BE2C (cell line): ENCODE data around the gene NFIX.
"Not testable (repeated sequence)": the region's sequence is repeated elsewhere in the genome, so short reads cannot be mapped to it uniquely, and the experiment has no call there.

ENCODE experiments used
- DNase-seq: peaks from one replicate; pipeline ENCODE4 v3.0.0-alpha.2; 2020
- H3K27me3 ChIP-seq: fragments of 250-450 bp; sonication (Bioruptor Pico); 2 replicates; pipeline ENCODE4 v1.5.1; 2020; ENCODE audit warnings: mild to moderate bottlenecking
- H3K36me3 ChIP-seq: fragments of 250-450 bp; sonication (Bioruptor Pico); 2 replicates; pipeline ENCODE4 v1.5.1; 2020; ENCODE audit warnings: mild to moderate bottlenecking
- H3K4me1 ChIP-seq: fragments of 250-450 bp; sonication (Bioruptor Pico); 2 replicates; pipeline ENCODE4 v1.5.1; 2020
- H3K4me3 ChIP-seq: 2 replicates; pipeline ENCODE4 v1.5.1; 2011; ENCODE audit warnings: low read depth, low read length
- H3K9me3 ChIP-seq: fragments of 250-450 bp; sonication (Bioruptor Pico); 2 replicates; pipeline ENCODE4 v1.5.1; 2020
- TF ChIP-seq, protein P1 (sequence below): IDR thresholded peaks from 2 replicates; pipeline ENCODE4 v1.5.1; 2012; ENCODE audit warnings: mild to moderate bottlenecking, low read depth, low read length

Gene NFIX

DNA sequence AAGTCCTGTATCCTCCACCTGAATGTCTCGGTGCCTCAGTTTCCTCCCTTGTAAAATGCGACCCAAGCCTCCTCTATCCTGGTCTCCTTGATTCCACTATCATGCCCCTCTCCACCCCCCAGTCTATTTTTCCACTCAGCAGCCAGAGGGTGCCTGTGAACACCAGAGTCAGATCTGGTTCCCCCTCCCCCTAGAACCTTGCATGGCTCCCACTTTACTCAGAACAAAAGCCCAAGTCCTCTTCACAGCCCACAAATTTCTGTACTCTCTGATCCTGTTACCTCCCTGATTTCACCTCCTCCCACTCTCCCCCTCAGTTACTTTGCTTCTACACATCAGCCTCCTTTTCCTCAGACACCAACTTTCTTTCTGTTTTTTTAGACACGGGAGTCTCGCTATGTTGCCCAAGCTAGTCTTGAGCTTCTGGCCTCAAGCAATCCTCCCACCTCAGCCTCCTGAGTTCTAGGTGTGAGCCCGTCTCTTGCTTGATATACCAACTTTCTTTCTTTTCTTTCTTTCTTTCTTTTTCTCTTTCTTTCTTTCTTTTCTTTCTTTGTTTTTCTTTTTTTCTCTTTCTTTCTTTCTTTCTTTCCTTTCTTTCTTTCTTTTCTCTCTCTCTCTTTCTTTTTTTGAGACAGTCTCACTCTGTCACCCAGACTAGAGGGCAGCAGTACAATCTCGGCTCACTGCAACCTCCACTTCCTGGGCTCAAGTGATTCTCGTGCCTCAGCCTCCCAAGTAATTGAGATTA, 25.0 kb upstream of the NFIX start:
- TF ChIP-seq, protein P1, sequence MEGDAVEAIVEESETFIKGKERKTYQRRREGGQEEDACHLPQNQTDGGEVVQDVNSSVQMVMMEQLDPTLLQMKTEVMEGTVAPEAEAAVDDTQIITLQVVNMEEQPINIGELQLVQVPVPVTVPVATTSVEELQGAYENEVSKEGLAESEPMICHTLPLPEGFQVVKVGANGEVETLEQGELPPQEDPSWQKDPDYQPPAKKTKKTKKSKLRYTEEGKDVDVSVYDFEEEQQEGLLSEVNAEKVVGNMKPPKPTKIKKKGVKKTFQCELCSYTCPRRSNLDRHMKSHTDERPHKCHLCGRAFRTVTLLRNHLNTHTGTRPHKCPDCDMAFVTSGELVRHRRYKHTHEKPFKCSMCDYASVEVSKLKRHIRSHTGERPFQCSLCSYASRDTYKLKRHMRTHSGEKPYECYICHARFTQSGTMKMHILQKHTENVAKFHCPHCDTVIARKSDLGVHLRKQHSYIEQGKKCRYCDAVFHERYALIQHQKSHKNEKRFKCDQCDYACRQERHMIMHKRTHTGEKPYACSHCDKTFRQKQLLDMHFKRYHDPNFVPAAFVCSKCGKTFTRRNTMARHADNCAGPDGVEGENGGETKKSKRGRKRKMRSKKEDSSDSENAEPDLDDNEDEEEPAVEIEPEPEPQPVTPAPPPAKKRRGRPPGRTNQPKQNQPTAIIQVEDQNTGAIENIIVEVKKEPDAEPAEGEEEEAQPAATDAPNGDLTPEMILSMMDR = no peak
- DNase-seq = no peak
- H3K4me1 ChIP-seq = no peaks in the 10 kb centered on the region
- no peaks in the 10 kb centered on the region for H3K36me3 ChIP-seq
- no peaks in the 10 kb centered on the region for H3K9me3 ChIP-seq
- no peak overlapping the region for H3K4me3 ChIP-seq
- no peaks in the 10 kb centered on the region for H3K27me3 ChIP-seq

DNA sequence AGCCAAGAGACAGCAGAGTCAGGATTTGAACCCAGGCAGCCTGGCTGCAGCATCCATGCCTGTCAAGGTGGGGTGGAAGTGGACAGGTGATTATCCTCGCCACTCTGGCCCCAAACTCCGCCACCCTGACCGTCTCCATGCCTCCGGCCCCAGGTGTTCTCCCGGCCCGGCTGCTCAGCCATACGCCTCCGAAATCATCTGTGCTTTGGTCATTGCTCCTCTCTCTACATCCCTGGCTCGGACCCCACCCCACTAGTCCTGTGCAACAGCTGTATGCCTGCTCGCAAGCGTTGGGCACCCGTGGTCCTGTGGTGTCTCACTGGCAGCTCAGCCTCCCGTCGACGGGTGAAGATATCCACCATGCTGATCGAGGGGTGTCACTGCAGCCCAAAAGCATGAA, 22.0 kb upstream of the NFIX start:
- Histone ChIP-seq H3K4me1 (no peaks in the 10 kb centered on the region), H3K9me3 (no peaks in the 10 kb centered on the region), H3K36me3 (no peaks in the 10 kb centered on the region), H3K27me3 (no peaks in the 10 kb centered on the region), H3K4me3 (no peak overlapping the region)
- TF ChIP-seq, protein P1 = no peak
- DNase-seq = no peak

DNA sequence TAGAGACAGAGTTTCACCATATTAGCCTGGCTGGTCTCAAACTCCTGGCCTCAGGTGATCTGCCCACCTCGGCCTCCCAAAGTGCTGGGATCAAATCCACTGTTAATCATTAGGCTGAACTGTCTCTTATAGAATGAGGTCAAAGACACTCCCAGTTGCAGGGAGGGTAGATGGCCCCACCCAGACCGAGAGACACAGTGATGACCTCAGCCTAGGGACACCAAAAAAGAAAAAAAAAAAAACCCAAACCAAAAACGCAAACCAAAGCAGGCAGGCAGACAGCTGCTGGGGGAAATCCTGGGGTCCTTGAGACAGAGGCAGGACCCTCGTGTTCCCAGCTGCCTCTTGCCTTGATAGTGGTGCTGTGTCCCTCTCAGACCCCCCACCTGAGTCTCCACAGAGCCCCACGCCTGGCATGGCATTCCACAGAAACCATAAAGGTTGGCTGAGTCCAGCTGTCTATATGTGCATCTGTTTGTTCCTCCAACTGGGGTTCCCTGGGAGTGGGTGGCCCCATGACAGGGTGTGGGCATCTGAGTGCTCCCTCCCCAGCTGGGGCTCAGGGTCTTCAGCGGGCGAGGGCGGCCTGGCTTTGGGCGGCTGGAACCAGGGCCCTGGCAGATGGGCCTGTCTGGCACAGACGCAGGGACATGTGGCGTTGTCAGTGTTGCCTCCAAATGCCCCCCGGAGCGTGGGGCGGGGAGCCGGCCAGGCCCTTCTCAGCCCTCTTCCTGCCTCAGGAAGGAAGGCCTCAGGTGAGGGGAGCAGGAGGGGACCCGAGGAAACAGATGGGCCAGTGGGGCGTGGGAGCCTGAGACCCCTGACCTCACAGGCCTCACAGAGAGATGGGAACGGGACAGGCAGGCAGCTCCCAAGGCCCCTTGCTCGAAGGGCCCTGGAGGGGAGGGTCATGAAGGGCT, 20.7 kb upstream of the NFIX start:
- H3K4me3 ChIP-seq = no peak overlapping the region
- peak; percentile 41 for DNase-seq
- TF ChIP-seq, protein P1 = no peak
- H3K9me3 ChIP-seq = no peaks in the 10 kb centered on the region
- H3K4me1 ChIP-seq = no peaks in the 10 kb centered on the region
- H3K36me3 ChIP-seq = no peaks in the 10 kb centered on the region
- no peaks in the 10 kb centered on the region for H3K27me3 ChIP-seq

- Histone ChIP-seq H3K4me3 (no peak overlapping the region), H3K27me3 (no peaks in the 10 kb centered on the region), H3K36me3 (no peaks in the 10 kb centered on the region), H3K4me1 (no peaks in the 10 kb centered on the region), H3K9me3 (no peaks in the 10 kb centered on the region)
- peak; percentile 57 for DNase-seq
- TF ChIP-seq, protein P1 = no peak
These were observed 20.0 kb upstream of the NFIX start for GRCh38 chr19:12975221-12975741.

GRCh38 chr19:12976109-12976508, 19.2 kb upstream of the NFIX start:
- not testable (repeated sequence) for H3K4me1 ChIP-seq, H3K27me3 ChIP-seq, H3K4me3 ChIP-seq, DNase-seq, H3K36me3 ChIP-seq, H3K9me3 ChIP-seq

DNA sequence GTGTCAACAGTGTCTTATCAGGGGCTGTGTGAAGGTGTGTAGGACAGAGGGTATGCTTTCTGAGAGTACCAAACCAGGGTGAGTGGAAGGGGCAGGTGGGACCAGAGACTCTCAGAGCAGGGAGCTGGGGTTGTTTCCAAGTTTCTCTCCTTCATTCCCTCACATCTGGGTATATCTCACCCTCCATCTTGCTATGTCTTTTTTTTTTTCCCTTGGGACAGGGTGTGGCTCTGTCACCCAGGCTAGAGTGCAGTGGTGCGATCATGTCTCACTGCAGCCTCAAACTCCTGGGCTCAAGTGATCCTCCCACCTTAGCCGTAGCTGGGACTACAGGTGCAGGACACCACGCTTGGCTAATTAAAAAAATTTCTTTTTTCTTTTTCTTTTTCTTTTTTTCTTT, 15.3 kb upstream of the NFIX start:
- Histone ChIP-seq H3K36me3 (no peaks in the 10 kb centered on the region), H3K4me3 (no peak overlapping the region), H3K27me3 (no peaks in the 10 kb centered on the region), H3K9me3 (no peaks in the 10 kb centered on the region), H3K4me1 (no peaks in the 10 kb centered on the region)
- TF ChIP-seq, protein P1 = no peak
- no peak for DNase-seq
